GM12878 (cell line): ENCODE results near the gene TRIM45. TPM values are rescaled to one million over a fixed set of nuclear protein-coding genes. Genes with fewer than 3 reads are reported as not detected.
A peak's percentile ranks its signal among the peaks of the same experiment; 100 is the strongest.

Experiments
- ATAC-seq: fragments of 200-7000 bp; cut with Tn5 transposase; 3 replicates; pipeline ENCODE4 v1.9.1; 2020; ENCODE audit warnings: mild to moderate bottlenecking, moderate library complexity
- BruUV-seq: library from RNA; stranded (reverse); fragments of 400-500 nt; replicated peaks from 2 replicates; lab custom pipeline; 2021; lab: Mats Ljungman, UMichigan
- CTCF ChIA-PET: fragments of 300-600 bp; sonication (Branson Sonifier 250); formaldehyde crosslinking; extraction: SDS; loops from one replicate; lab custom pipeline; 2021; ENCODE audit warnings: inconsistent platforms; lab: Yijun Ruan, JAX
- POLR2A ChIA-PET: fragments of 350-600 bp; formaldehyde crosslinking; extraction: SDS; loops from one replicate; lab custom pipeline; 2021; ENCODE audit warnings: inconsistent platforms; lab: Charles Lee
- RAD21 ChIA-PET: fragments of 300-600 bp; sonication (Branson Sonifier 250); formaldehyde crosslinking; loops from one replicate; lab custom pipeline; 2023; ENCODE audit warnings: antibody characterized with exemption; ENCODE audit not compliant: unreplicated experiment; lab: Charles Lee
- SMC1A ChIA-PET: fragments of 300-600 bp; sonication (Branson Sonifier 250); formaldehyde crosslinking; loops from one replicate; lab custom pipeline; 2023; ENCODE audit not compliant: unreplicated experiment, uncharacterized antibody; lab: Charles Lee
- DNase-seq: peaks from one replicate; pipeline ENCODE4 v3.0.0-alpha.2; 2011; ENCODE audit warnings: low read depth, low spot score
- FAIRE-seq: peaks from 3 replicates; lab custom pipeline; 2011; peaks lifted over from hg19 to GRCh38; lab: Jason Lieb, UNC
- H2AFZ ChIP-seq: 2 replicates; pipeline ENCODE4 v1.6.0; 2011; ENCODE audit warnings: low read depth, low read length, control low read depth; ENCODE audit not compliant: control insufficient read depth
- H3K27ac ChIP-seq: 2 replicates; pipeline ENCODE4 v1.5.1; 2011; ENCODE audit warnings: control low read depth; ENCODE audit not compliant: control insufficient read depth, insufficient read depth
- H3K27me3 ChIP-seq, 2 experiments: replicated peaks in 1 of 2; 2 replicates each; pipeline versions ENCODE4 v1.6.0 to v1.6.1; 2011; ENCODE audit warnings: low read length in 1 of 2; ENCODE audit not compliant: control insufficient read depth in 2 of 2, insufficient read depth in 2 of 2
- H3K36me3 ChIP-seq, 2 experiments: 2 replicates each; pipeline ENCODE4 v1.5.1; 2011; ENCODE audit warnings: low read length in 1 of 2; ENCODE audit not compliant: control insufficient read depth in 2 of 2, insufficient read depth in 2 of 2
- H3K4me1 ChIP-seq: 2 replicates; pipeline ENCODE4 v1.6.1; 2011; ENCODE audit warnings: mild to moderate bottlenecking, low read length, moderate library complexity, mixed read lengths; ENCODE audit not compliant: control insufficient read depth, insufficient read depth
- H3K4me2 ChIP-seq: 2 replicates; pipeline ENCODE4 v1.6.0; 2011; ENCODE audit warnings: control low read depth; ENCODE audit not compliant: control insufficient read depth, insufficient read depth
- H3K4me3 ChIP-seq: fragments of 200-600 bp; sonication (generic); 2 replicates; pipeline ENCODE4 v1.5.1; 2016
- H3K79me2 ChIP-seq: 2 replicates; pipeline ENCODE4 v1.6.0; 2011; ENCODE audit warnings: low read length; ENCODE audit not compliant: control insufficient read depth, insufficient read depth
- H3K9ac ChIP-seq: 2 replicates; pipeline ENCODE4 v1.8.0; 2011; ENCODE audit warnings: low read length, control low read depth, mixed read lengths; ENCODE audit not compliant: control insufficient read depth, insufficient read depth
- H3K9me3 ChIP-seq: replicated peaks from 3 replicates; pipeline ENCODE4 v1.5.1; 2011; ENCODE audit warnings: mild to moderate bottlenecking, low read length; ENCODE audit not compliant: control insufficient read depth, insufficient read depth
- H4K20me1 ChIP-seq: 2 replicates; pipeline ENCODE4 v1.6.0; 2011; ENCODE audit not compliant: control insufficient read depth, insufficient read depth
- CEBPB ChIP-seq, 2 experiments: fragments of 150-350 bp in 1 of 2; IDR thresholded peaks; 2 replicates each; pipeline ENCODE4 v1.6.1; 2012 to 2014; ENCODE audit warnings: low read depth in 2 of 2, low read length in 2 of 2, borderline replicate concordance in 1 of 2, inconsistent platforms in 1 of 2
- HDGF ChIP-seq: fragments of 450-650 bp; IDR thresholded peaks from 2 replicates; pipeline ENCODE4 v1.6.1; 2016; ENCODE audit warnings: antibody characterized with exemption
- MYC ChIP-seq: IDR thresholded peaks from 2 replicates; pipeline ENCODE4 v1.6.1; 2011; ENCODE audit warnings: mild to moderate bottlenecking, low read length, moderate library complexity, inconsistent platforms; ENCODE audit not compliant: insufficient read depth, insufficient replicate concordance, insufficient read length, severe bottlenecking
- PAX8 ChIP-seq: fragments of 450-650 bp; IDR thresholded peaks from 2 replicates; pipeline ENCODE4 v1.6.1; 2017; ENCODE audit warnings: mild to moderate bottlenecking, moderate library complexity
- POLR2AphosphoS5 ChIP-seq: IDR thresholded peaks from 2 replicates; pipeline ENCODE4 v1.6.1; 2011; ENCODE audit warnings: mild to moderate bottlenecking, low read length, inconsistent platforms
- SRF ChIP-seq, 2 experiments: IDR thresholded peaks; 2 replicates each; pipeline ENCODE4 v1.6.1; 2011; ENCODE audit warnings: low read depth in 2 of 2, low read length in 2 of 2, mild to moderate bottlenecking in 1 of 2, moderate library complexity in 1 of 2
- SUZ12 ChIP-seq: fragments of 200-600 bp; sonication (generic); IDR thresholded peaks from one replicate; pipeline ENCODE4 v1.6.1; 2018; ENCODE audit warnings: antibody characterized with exemption, mild to moderate bottlenecking; ENCODE audit not compliant: unreplicated experiment
- TCF3 ChIP-seq: IDR thresholded peaks from 2 replicates; pipeline ENCODE4 v1.6.1; 2012; ENCODE audit warnings: low read depth, mild to moderate bottlenecking, low read length, borderline replicate concordance; ENCODE audit not compliant: insufficient read depth
- ZBTB40 ChIP-seq: fragments of 450-650 bp; IDR thresholded peaks from 2 replicates; pipeline ENCODE4 v1.6.1; 2016; ENCODE audit warnings: mild to moderate bottlenecking, moderate library complexity, borderline replicate concordance
- WGBS: methylation state at CpG from one replicate; pipeline ENCODE4 v1.1.6; 2016; ENCODE audit warnings: low lambda C conversion rate; ENCODE audit not compliant: insufficient replicate concordance, insufficient coverage; ENCODE audit errors: missing lambda C conversion rate; 5-methylcytosine and 5-hydroxymethylcytosine counted together
- in situ Hi-C: fragments of 300-500 bp; cut with MboI; formaldehyde crosslinking; loops from 9 replicates; pipeline ENCODE4 v1.14.3; 2018; ENCODE audit warnings: mixed read lengths
- intact Hi-C: fragments of 100-400 bp; cut with micrococcal nuclease; formaldehyde crosslinking; loops from one replicate; pipeline ENCODE4 v1.14.2; 2022; ENCODE audit not compliant: unreplicated experiment
- polyA plus RNA-seq, 11 experiments: library from polyadenylated mRNA; depleted of rRNA in 4 of 11; unstranded in 6 of 11; stranded (reverse) in 5 of 11; fragments of >200 nt; fragmentation: Nextera tagmentation in 4 of 11; fragmentation: Illumina TruSeq in 1 of 11; extraction: Ambion mirVana in 4 of 11; extraction: Trizol in 1 of 11; gene quantifications; 1 replicate in 1 of 11; 2 replicates in 10 of 11; pipeline versions ENCODE4 v1.2.1 to v1.2.3, GENCODE V29; 2011 to 2016; ENCODE audit warnings: inconsistent platforms in 2 of 11, missing spikeins in 2 of 11, low read depth in 1 of 11
- total RNA-seq, 4 experiments: library from RNA; depleted of rRNA in 3 of 4; stranded (reverse); fragments of >200 nt in 3 of 4; fragmentation: Illumina TruSeq in 1 of 4; extraction: Trizol in 1 of 4; gene quantifications; 2 replicates each; pipeline versions ENCODE4 v1.2.1 to v1.2.3, GENCODE V29; 2013 to 2021
- TF ChIP-seq, protein P1 (sequence below): fragments of 450-650 bp; IDR thresholded peaks from 2 replicates; pipeline ENCODE4 v1.6.1; 2017; ENCODE audit warnings: mild to moderate bottlenecking, moderate library complexity
- TF ChIP-seq, protein P2 (sequence below): IDR thresholded peaks from 2 replicates; pipeline ENCODE4 v1.6.1; 2011; ENCODE audit warnings: low read depth, mild to moderate bottlenecking, low read length, moderate library complexity, borderline replicate concordance; ENCODE audit errors: extremely low read depth

The TRIM45 gene
- total and polyA plus RNA-seq, 10 of the 15 experiments (the other 5 are each of a cell fraction or from before 2014, with no cell fraction given): 0.31 to 0.86 (median 0.46) TPM

- Histone ChIP-seq H3K9me3 (no peaks in the 10 kb centered on the region), H3K4me1 (no peaks in the 10 kb centered on the region), H2AFZ (no peak overlapping the region), H3K9ac (no peak overlapping the region), H3K27me3 (no peaks in the 10 kb centered on the region), H3K36me3 (peaks cover 5 to 35% of the 10 kb centered on the region in 2 experiments), H3K4me2 (no peak overlapping the region), H3K4me3 (no peak overlapping the region), H3K79me2 (no peaks in the 10 kb centered on the region), H3K27ac (no peak overlapping the region), H4K20me1 (no peaks in the 10 kb centered on the region)
- ATAC-seq (no peak), FAIRE-seq (no peak), DNase-seq (no peak)
- TSS peak; percentile 2 for BruUV-seq
- ChIA-PET CTCF (interaction anchor here (1.1 kb wide), 1 partner anchor 21 kb away, joined by 8 read pairs; no protein-coding TSS in a partner anchor), SMC1A (interaction anchor here (0.8 kb wide), 1 partner anchor 419 kb away, joined by 3 read pairs; no protein-coding TSS in a partner anchor), RAD21 (no interaction called here), POLR2A (interaction anchor here (1.8 kb wide), 1 partner anchor 14 kb away, joined by 4 read pairs; no protein-coding TSS in a partner anchor)
- intact Hi-C loops (no loop called here), in situ Hi-C loops (no loop called here)
- WGBS: 91% methylated on average over 2 of the region's 2 CpGs
- TF ChIP-seq, protein P1, sequence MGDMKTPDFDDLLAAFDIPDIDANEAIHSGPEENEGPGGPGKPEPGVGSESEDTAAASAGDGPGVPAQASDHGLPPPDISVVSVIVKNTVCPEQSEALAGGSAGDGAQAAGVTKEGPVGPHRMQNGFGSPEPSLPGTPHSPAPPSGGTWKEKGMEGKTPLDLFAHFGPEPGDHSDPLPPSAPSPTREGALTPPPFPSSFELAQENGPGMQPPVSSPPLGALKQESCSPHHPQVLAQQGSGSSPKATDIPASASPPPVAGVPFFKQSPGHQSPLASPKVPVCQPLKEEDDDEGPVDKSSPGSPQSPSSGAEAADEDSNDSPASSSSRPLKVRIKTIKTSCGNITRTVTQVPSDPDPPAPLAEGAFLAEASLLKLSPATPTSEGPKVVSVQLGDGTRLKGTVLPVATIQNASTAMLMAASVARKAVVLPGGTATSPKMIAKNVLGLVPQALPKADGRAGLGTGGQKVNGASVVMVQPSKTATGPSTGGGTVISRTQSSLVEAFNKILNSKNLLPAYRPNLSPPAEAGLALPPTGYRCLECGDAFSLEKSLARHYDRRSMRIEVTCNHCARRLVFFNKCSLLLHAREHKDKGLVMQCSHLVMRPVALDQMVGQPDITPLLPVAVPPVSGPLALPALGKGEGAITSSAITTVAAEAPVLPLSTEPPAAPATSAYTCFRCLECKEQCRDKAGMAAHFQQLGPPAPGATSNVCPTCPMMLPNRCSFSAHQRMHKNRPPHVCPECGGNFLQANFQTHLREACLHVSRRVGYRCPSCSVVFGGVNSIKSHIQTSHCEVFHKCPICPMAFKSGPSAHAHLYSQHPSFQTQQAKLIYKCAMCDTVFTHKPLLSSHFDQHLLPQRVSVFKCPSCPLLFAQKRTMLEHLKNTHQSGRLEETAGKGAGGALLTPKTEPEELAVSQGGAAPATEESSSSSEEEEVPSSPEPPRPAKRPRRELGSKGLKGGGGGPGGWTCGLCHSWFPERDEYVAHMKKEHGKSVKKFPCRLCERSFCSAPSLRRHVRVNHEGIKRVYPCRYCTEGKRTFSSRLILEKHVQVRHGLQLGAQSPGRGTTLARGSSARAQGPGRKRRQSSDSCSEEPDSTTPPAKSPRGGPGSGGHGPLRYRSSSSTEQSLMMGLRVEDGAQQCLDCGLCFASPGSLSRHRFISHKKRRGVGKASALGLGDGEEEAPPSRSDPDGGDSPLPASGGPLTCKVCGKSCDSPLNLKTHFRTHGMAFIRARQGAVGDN: no peak
- TF ChIP-seq, protein P2, sequence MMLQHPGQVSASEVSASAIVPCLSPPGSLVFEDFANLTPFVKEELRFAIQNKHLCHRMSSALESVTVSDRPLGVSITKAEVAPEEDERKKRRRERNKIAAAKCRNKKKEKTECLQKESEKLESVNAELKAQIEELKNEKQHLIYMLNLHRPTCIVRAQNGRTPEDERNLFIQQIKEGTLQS: no peak
- TF ChIP-seq ZBTB40 (no peak), POLR2AphosphoS5 (no peak), MYC (no peak), SUZ12 (no peak), TCF3 (no peak), PAX8 (no peak), SRF (IDR thresholded peaks at IDR 0.05; ENCODE audit: low read depth in 2 of 2, low read length in 2 of 2) (no peak), HDGF (no peak), CEBPB (IDR thresholded peaks at IDR 0.05; ENCODE audit: borderline replicate concordance in 1 of 2, low read depth in 2 of 2, low read length in 2 of 2) (no peak)
Measured at GRCh38 chr1:117107364-117107763, 14.2 kb downstream of the TRIM45 start.
